Ecto neural progenitor cell (in vitro differentiated cells): Measurements from ENCODE around the gene WAPL.

Experiments used
- DNase-seq: peaks from one replicate; pipeline ENCODE4 v3.0.0-alpha.2; 2018; ENCODE audit warnings: low spot score

WAPL gene

GRCh38 chr10:86461963-86462804 lies 59.4 kb downstream of the WAPL start:
- no peak for DNase-seq

GRCh38 chr10:86451604-86451960 lies 70.0 kb downstream of the WAPL start:
- no peak for DNase-seq

GRCh38 chr10:86450806-86451603 lies 70.6 kb downstream of the WAPL start:
- DNase-seq, result no peak

- no peak for DNase-seq
Measured at GRCh38 chr10:86449926-86450558, 71.5 kb downstream of the WAPL start.

- DNase-seq, result no peak
Measured at GRCh38 chr10:86447432-86447831, 74.2 kb downstream of the WAPL start.

- DNase-seq, result no peak
Measured at GRCh38 chr10:86446987-86447386, 74.6 kb downstream of the WAPL start.

- DNase-seq, result no peak
Measured at GRCh38 chr10:86446440-86446839, 75.2 kb downstream of the WAPL start.

- no peak for DNase-seq
Measured at GRCh38 chr10:86443936-86444335, 77.7 kb downstream of the WAPL start.

GRCh38 chr10:86443069-86443468 lies 78.5 kb downstream of the WAPL start:
- DNase-seq, result no peak

GRCh38 chr10:86440874-86441843 lies 80.4 kb downstream of the WAPL start:
- no peak for DNase-seq

- no peak for DNase-seq
Measured at GRCh38 chr10:86439544-86439943, 82.0 kb downstream of the WAPL start.

GRCh38 chr10:86438091-86438749 lies 83.4 kb downstream of the WAPL start:
- DNase-seq, result no peak

- DNase-seq, result no peak
Measured at GRCh38 chr10:86437447-86437846, 84.1 kb downstream of the WAPL start.

GRCh38 chr10:86436963-86437362 lies 84.6 kb downstream of the WAPL start:
- DNase-seq, result no peak

GRCh38 chr10:86434656-86435055 lies 86.9 kb downstream of the WAPL start:
- DNase-seq, result no peak

- DNase-seq, result no peak
Measured at GRCh38 chr10:86423739-86424138, 97.9 kb downstream of the WAPL start.

- no peak for DNase-seq
Measured at GRCh38 chr10:86419101-86419500, 102.5 kb downstream of the WAPL start.

GRCh38 chr10:86415583-86415982 lies 106.0 kb downstream of the WAPL start:
- no peak for DNase-seq

- no peak for DNase-seq
Measured at GRCh38 chr10:86415116-86415515, 106.5 kb downstream of the WAPL start.

- no peak for DNase-seq
Measured at GRCh38 chr10:86413046-86413728, 108.4 kb downstream of the WAPL start.
